ENCODE results near the gene TREM2.

Gene TREM2

GRCh38 chr6:41182069-41183034, 19.4 kb upstream of the TREM2 start:
- no peak for DNase-seq (ENCODE audit: low read depth)

DNA sequence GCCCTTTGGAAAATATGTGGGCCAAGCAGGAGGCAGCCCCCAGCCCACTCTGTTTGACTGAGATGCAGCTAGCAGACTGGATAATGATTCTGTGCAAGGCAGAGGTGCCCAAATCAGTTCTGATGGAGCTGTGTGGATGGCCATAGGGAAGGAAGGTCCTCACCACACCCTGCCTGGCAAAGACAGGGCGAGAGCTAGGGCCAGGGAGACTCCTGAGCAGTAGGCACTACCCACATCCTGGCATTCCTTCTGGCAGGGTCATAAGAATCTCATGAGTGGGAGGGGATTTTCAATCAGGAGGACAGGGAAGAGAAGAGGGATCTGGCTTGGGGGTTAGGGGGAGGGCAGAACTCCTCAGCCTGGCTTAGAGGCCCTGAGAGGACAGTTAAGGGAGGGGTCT, 18.6 kb upstream of the TREM2 start:
- no peak for DNase-seq (ENCODE audit: low read depth)

- no peak for DNase-seq (ENCODE audit: low read depth)
Observed at GRCh38 chr6:41179163-41179562, 16.2 kb upstream of the TREM2 start.

- no peak for DNase-seq (ENCODE audit: low read depth)
Observed at GRCh38 chr6:41177695-41178094, 14.8 kb upstream of the TREM2 start.

DNA sequence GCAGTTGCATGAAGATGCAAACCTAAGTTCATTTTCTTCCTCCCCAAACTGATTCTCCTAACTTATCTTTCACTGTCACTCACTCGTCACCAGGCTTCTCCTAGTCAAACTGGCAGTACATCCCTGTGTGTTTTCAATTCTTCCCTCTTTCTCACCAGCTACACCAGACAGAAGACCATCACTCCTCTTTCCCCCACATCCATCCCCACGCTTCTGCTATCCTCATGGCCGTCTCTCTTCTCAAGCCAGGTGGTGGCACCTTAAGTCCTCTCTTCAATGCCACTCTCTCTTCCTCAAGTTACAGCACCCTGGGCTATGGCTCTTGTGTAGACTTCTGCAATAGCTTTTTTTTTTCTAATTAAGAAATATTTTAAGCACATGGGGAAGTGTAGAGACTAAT, 14.4 kb upstream of the TREM2 start:
- no peak for DNase-seq (ENCODE audit: low read depth)

- DNase-seq (ENCODE audit: low read depth): no peak
Observed at GRCh38 chr6:41176189-41176588, 13.3 kb upstream of the TREM2 start.

GRCh38 chr6:41175084-41175483, 12.2 kb upstream of the TREM2 start:
- DNase-seq (ENCODE audit: low read depth): no peak

GRCh38 chr6:41174610-41175009, 11.7 kb upstream of the TREM2 start:
- DNase-seq (ENCODE audit: low read depth): no peak

GRCh38 chr6:41171908-41172307, 9.0 kb upstream of the TREM2 start:
- no peak for DNase-seq (ENCODE audit: low read depth)

DNA sequence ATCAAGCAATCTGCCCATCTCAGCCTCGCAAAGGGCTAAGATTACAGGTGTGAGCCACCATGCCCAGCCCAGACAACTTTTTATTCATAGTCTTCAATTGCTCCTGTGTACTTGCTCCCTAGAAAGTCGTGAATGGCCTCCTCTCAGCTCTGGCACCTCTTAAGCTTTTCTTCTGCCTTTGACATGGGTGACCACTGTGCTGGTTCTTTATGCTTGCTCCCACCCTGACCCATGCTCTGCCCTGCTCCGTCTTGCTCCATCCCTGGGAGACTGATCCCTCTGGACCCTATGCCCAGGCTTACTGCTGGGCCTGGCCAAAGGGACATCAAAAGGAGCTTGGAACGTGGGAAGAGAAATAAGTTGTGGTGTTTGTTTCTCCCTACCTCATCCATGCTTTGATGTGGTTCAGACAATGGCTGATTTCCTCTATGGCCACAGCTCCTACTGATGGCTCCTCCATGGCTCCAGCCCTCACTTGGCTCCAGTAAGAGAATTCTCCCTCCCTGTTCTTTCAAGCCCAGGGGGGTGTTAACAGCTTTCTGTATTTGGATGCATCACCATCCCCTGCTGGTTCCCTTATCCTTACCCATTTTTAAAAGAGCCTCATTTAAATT, 7.7 kb upstream of the TREM2 start:
- no peak for DNase-seq (ENCODE audit: low read depth)

GRCh38 chr6:41167173-41167963, 4.5 kb upstream of the TREM2 start:
- DNase-seq (ENCODE audit: low read depth): no peak

DNA sequence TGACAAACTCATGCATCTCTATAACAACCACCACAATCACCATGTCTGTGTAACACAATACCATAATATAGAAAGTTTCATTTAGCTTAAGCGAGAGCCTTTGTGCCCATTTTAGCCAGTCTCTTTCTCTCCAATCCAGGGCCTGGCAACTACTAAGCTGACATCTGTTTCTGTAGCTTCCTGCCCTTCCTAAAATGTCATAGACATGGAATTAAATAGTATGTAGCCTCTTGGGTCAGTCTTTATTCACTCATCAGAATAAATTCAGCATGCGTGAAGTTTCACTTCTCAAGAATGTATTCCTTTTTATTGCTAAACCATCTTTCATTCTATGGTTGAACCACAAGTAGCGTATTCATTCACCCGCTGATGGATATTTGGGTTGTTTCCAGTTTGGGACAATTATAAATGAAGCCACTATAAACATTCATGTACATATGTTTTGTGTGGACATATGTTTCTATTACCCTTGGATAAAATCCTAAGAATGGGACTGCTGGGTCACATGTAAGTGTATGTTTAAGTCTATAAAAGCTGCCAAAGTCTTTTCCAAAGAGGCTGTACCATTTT, 1.7 kb upstream of the TREM2 start:
- no peak for DNase-seq (ENCODE audit: low read depth)

DNA sequence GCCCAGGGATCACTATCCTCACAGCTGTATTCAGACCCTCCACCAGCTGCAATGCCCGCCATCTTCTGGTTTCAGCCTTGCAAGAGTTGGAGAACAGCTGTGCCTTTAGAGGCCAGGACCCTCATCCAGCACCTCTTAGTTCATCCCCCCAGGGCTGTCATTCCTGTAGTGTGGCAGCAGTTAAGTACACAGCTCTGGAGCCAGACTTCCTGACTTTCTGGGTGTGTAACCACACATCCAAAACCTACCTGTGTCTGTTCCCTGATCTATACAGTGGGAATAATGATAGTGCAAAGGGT, 452 bp upstream of the TREM2 start:
- DNase-seq (ENCODE audit: low read depth): no peak

GRCh38 chr6:41161851-41162552, 914 bp downstream of the TREM2 start:
- no peak for DNase-seq (ENCODE audit: low read depth)

DNA sequence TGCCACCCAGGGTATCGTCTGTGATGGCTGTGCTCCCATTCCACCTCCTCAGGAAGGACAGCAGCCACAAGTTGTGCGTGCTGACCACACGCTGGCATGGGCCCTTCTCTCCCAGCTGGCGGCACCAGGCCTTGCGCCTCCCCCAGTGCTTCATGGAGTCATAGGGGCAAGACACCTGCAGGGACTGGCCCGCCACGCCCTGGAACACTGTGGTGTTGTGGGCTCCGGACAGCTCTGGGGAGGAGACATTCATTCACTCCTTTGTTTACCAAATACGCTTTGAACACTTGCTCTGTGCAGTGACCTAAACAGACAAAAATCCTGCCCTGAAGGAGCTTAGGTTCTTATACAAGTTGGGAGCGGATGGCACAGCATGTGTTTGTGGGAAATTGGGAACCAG, 1.5 kb downstream of the TREM2 start:
- DNase-seq (ENCODE audit: low read depth): no peak

- DNase-seq (ENCODE audit: low read depth): no peak
Observed at GRCh38 chr6:41160933-41161332, 2.0 kb downstream of the TREM2 start.

DNA sequence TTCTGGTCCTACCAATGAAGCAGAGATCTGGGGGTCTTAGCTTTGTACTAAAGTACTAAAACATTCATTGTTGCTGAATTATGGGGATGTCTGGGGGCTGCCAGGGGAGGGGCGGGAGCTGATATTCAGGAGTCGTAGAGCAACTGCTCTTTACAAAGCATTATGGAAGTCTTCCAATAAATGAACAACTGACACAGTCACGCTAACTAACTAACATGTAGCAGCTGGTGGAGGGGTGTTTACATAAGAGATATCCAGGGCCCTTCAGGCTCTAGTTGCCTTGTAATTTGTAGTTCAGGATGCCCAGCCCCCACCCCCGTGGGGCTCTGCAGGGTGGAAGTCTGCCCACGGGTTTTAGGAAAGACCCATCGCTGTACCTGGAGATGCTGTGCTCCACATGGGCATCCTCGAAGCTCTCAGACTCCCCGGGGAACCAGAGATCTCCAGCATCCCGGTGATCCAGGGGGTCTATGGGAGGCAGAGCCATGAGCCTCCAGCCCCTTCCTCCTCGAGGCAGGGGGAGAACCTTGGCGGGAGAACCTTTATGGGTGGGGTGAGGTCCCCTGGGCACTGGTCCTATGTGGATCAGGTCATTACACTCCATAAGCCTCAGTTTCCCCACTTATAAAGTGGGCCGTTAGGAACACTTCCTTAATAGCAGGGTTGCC, 3.4 kb downstream of the TREM2 start:
- DNase-seq (ENCODE audit: low read depth): no peak

DNA sequence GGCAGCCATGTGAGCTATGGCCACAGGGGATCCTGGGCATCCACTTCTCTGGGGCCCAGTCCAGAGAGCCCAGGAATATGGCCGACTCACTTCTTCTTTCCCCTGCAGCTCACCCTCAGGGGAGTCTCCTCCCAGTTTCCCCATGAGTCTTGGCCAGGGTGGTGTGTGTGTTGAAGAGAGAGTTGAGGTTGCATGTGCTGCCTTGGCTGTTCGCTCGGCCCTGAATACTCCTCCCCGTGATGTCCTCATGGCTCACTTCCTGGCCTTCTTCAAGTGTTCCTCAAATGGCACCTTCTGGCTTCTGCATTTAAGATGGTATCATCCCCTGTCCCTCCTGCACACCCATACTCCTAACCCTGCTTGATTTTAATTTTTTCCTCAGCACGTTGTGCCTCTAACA, 5.6 kb downstream of the TREM2 start:
- no peak for DNase-seq (ENCODE audit: low read depth)

DNA sequence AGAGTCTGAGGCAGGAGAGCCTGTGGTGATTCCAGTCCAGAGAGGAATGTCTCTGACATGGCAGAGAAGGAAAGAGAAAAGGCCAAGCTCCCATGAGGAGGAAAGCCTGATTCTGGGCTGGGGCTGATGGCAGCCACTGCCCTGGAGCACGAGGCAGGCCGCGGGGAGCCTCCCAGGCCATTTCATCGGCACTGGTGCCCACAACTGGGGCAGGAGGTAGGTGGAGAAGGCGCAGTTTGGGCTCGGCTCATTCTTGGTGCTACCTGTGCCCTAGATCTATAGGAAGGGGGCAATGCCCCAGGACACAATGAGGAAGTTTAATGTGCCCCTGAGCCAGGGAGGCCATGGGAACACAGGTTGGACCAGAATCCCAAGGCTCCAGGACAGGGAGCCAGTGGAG, 6.1 kb downstream of the TREM2 start:
- no peak for DNase-seq (ENCODE audit: low read depth)

DNA sequence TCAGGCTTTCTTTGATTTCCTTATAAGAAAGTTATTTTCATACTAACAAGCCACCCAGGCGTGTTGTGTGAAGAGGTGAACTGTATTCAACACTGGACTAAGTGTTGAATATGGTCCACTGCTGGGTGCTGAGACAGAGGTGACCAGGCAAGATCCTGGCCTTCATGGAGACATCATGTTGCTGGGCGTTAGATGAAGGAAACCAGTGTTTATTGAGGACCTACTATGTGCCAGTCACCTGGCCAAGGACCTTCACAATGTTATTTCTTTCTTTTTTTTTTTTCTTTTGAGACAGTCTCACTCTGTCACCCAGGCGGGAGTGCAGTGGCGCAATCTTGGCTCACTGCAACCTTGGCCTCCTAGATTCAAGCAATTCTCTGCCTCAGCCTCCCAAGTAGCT, 6.9 kb downstream of the TREM2 start:
- DNase-seq (ENCODE audit: low read depth): no peak

DNA sequence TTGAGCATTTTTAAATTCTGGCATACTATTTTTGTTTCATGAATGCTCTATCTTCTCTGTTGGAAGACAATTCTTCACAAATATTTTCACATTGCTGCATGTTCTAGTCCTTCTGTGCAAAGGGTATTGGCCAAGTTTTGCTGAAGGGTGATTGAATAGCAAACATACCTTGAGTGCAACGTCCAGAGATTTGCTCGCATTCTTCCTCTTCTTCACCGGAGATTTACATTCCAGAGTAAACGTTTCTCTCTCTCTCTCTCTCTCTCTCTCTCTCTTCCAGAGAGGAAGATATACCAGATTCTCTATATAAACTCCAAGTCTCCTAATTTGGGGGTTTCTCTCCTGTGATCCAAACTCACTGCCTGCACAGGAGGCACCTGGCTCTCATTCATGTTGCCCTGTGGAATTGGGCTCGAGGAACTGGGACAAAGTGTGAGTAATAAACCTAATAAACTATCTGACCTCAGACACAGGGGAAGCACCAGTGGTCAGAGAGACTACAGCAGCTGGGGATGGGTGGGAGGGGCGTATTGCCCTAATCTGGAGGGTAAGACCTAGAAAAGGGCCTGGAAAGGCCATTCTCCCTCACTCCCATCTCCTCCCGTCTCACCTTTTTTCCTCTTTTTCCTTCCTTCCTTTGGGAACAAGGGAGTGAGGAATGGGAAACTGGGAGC, 7.6 kb downstream of the TREM2 start:
- DNase-seq (ENCODE audit: low read depth): no peak
